ENCODE measurements around the gene HSPA1A. TPM values are rescaled to one million over a fixed set of nuclear protein-coding genes. Genes with fewer than 3 reads are reported as not detected.

HSPA1A gene
- total RNA-seq, 2 donors from 2014 or later: 230 to 440 TPM

- H3K27me3 ChIP-seq (replicated peaks; ENCODE audit: insufficient read depth): no peaks in the 10 kb centered on the region
- DNase-seq (ENCODE audit: low spot score): no peak
- H3K36me3 ChIP-seq: no peaks in the 10 kb centered on the region
- no peak for TF ChIP-seq POLR2A (IDR thresholded peaks at IDR 0.05)
- TF ChIP-seq POLR2AphosphoS5 (IDR thresholded peaks at IDR 0.05): no peak
- TF ChIP-seq CTCF (IDR thresholded peaks at IDR 0.05): no peak
- H3K4me1 ChIP-seq (replicated peaks): peaks cover 22% of the 10 kb centered on the region
- WGBS: 29% methylated on average over 4 of the region's 4 CpGs
- intact Hi-C loops (cut with DNase I): no loop called here
- H3K27ac ChIP-seq: peak overlapping the region; percentile 97 to 100
- H3K9me3 ChIP-seq: no peaks in the 10 kb centered on the region
- H3K4me3 ChIP-seq: no peak overlapping the region
Measured at GRCh38 chr6:31825553-31825952, 10.2 kb downstream of the HSPA1A start.

- TF ChIP-seq POLR2A (IDR thresholded peaks at IDR 0.05): peak; percentile 58
- TF ChIP-seq CTCF (IDR thresholded peaks at IDR 0.05): peak in 1 of 4 experiments; percentile 23
- no peak for TF ChIP-seq POLR2AphosphoS5 (IDR thresholded peaks at IDR 0.05)
- DNase-seq (ENCODE audit: low spot score): peak; percentile 94
- Histone ChIP-seq H3K4me1 (replicated peaks) (peaks cover 22% of the 10 kb centered on the region), H3K27me3 (replicated peaks; ENCODE audit: insufficient read depth) (no peaks in the 10 kb centered on the region), H3K4me3 (peak overlapping the region; percentile 27 to 62), H3K27ac (peak overlapping the region; percentile 97 to 100), H3K36me3 (no peaks in the 10 kb centered on the region), H3K9me3 (no peaks in the 10 kb centered on the region)
- intact Hi-C loops (cut with DNase I): no loop called here
- 0% methylated on average over 13 of the region's 13 CpGs for WGBS
Measured at GRCh38 chr6:31826793-31827285, 11.5 kb downstream of the HSPA1A start.

GRCh38 chr6:31827286-31828079, 12.1 kb downstream of the HSPA1A start, which contains the start of gene HSPA1B:
TSS of gene HSPA1B (plus strand) at chr6:31827738. CDS start at chr6:31827951, 213 bp downstream.
- intact Hi-C loops (cut with DNase I): no loop called here
- peak; percentile 100 for DNase-seq (ENCODE audit: low spot score)
- H3K4me3 ChIP-seq: peak within 1 kb of the TSS; percentile 51 to 62
- peak within 1 kb of the TSS; percentile 97 to 100 for H3K27ac ChIP-seq
- H3K36me3 ChIP-seq: no peaks in the 10 kb centered on the region
- TF ChIP-seq CTCF (IDR thresholded peaks at IDR 0.05) (peak in 1 of 4 experiments; percentile 28), POLR2A (IDR thresholded peaks at IDR 0.05) (peak; percentile 100), POLR2AphosphoS5 (IDR thresholded peaks at IDR 0.05) (peak; percentile 100)
- peaks cover 22% of the 10 kb centered on the region for H3K4me1 ChIP-seq (replicated peaks)
- no peaks in the 10 kb centered on the region for H3K9me3 ChIP-seq
- no peaks in the 10 kb centered on the region for H3K27me3 ChIP-seq (replicated peaks; ENCODE audit: insufficient read depth)
- WGBS: under 1% methylated on average over 37 of the region's 56 CpGs

GRCh38 chr6:31829633-31830283, 14.4 kb downstream of the HSPA1A start:
- Histone ChIP-seq H3K9me3 (no peaks in the 10 kb centered on the region), H3K27me3 (replicated peaks; ENCODE audit: insufficient read depth) (no peaks in the 10 kb centered on the region), H3K4me1 (replicated peaks) (peaks cover 13% of the 10 kb centered on the region), H3K4me3 (peak overlapping the region; percentile 52 to 74), H3K36me3 (no peaks in the 10 kb centered on the region), H3K27ac (peak overlapping the region; percentile 97)
- intact Hi-C loops (cut with DNase I): loop anchor here (5.0 kb wide), 1 partner anchor 147 kb away; the partner anchor contains the start of gene LY6G5C
- WGBS: under 1% methylated on average over 15 of the region's 15 CpGs
- peak; percentile 9 for TF ChIP-seq POLR2A (IDR thresholded peaks at IDR 0.05)
- peak; percentile 93 for TF ChIP-seq POLR2AphosphoS5 (IDR thresholded peaks at IDR 0.05)
- peak in 2 of 4 experiments; percentile 59 to 78 for TF ChIP-seq CTCF (IDR thresholded peaks at IDR 0.05)
- no peak for DNase-seq (ENCODE audit: low spot score)

Measured in prostate gland (tissue), 2 donors.